NB4 (cell line): Measurements from ENCODE around the gene PDE3A.

ENCODE experiments used
- POLR2A ChIP-seq: IDR thresholded peaks from 2 replicates; pipeline ENCODE4 v1.6.1; 2011; ENCODE audit warnings: mild to moderate bottlenecking; ENCODE audit not compliant: insufficient read length; ENCODE audit errors: extremely low read depth
- TF ChIP-seq, protein P1 (sequence below): IDR thresholded peaks from one replicate; pipeline ENCODE4 v1.5.1; 2012; ENCODE audit warnings: low read depth, low read length

DNA sequence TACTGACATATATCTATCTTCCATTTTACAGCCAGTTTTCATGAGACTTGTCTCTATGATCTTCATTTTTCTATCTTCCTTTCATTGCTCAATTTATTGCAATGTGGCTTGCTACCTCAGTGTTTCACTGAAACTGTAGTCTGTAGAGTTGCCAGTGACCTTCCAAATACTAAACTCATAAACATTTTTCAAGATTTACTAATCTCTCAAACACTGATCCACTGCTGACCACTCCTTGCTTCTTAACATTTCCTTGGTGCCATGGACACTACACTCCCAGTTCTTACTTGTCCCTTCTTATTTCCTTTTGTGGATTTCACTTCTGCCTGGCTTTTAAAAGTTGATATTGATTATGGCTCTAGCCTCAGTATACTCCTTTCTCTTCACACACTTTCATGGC, 231.4 kb downstream of the PDE3A start:
- TF ChIP-seq, protein P1, sequence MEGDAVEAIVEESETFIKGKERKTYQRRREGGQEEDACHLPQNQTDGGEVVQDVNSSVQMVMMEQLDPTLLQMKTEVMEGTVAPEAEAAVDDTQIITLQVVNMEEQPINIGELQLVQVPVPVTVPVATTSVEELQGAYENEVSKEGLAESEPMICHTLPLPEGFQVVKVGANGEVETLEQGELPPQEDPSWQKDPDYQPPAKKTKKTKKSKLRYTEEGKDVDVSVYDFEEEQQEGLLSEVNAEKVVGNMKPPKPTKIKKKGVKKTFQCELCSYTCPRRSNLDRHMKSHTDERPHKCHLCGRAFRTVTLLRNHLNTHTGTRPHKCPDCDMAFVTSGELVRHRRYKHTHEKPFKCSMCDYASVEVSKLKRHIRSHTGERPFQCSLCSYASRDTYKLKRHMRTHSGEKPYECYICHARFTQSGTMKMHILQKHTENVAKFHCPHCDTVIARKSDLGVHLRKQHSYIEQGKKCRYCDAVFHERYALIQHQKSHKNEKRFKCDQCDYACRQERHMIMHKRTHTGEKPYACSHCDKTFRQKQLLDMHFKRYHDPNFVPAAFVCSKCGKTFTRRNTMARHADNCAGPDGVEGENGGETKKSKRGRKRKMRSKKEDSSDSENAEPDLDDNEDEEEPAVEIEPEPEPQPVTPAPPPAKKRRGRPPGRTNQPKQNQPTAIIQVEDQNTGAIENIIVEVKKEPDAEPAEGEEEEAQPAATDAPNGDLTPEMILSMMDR, result no peak
- TF ChIP-seq POLR2A, result no peak
